ENCODE data around the gene LRRC4C.

- TF ChIP-seq CTCF (conservative IDR thresholded peaks at IDR 0.05; ENCODE audit: low read depth, low read length): no peak
- no peak for TF ChIP-seq EZH2 (IDR thresholded peaks at IDR 0.05; ENCODE audit: low read length, unreplicated experiment)
- no peak for TF ChIP-seq EZH2phosphoT487 (IDR thresholded peaks at IDR 0.05; ENCODE audit: borderline replicate concordance, low read length)
Observed at GRCh38 chr11:40686765-40687164, 772.7 kb downstream of the LRRC4C start.
